ENCODE measurements around the gene TTC28.
"Not testable (repeated sequence)": the region's sequence is repeated elsewhere in the genome, so short reads cannot be mapped to it uniquely, and the experiment has no call there.

The TTC28 gene

DNA sequence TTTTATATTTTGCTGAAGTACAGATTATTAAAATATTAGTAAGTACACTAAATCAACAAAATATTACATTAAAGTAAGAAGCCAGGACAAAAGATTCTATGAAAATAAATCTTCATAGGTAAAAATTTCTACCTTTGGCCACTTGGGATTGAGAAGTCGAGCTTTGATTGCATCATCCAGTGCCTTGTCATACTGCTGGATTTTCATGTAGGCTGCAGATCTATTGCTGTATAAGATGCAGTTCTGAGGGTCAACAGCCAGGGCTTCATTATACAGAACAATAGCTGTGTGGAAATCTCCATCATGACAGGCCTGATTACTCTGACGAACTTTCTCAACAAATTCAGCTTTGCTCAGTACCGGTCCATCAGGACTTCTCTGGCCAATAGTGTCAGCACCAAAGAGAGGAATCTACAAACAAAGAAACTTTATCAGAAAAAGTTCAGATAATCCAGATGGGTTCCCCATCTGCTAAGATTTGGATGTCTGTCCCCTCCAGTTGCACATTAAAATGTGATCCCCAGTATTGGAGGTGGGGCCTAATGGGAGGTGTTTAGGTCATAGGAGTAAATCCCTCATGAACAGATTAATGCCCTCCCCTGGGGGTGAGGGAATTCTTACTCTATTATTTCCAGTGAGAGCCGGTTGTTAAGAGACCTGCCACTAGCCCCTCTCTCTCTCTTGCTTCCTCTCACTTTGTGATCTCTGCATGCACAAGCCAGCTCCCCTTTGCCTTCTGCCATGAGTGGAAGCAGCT, 50.0 kb downstream of the TTC28 start:
- ChIA-PET POLR2A (no interaction called here), CTCF (interaction anchor here (1.0 to 1.8 kb wide), 2 partner anchors 16 to 199 kb away, joined by 4 read pairs; no protein-coding TSS in a partner anchor)
- TF ChIP-seq, protein P1, sequence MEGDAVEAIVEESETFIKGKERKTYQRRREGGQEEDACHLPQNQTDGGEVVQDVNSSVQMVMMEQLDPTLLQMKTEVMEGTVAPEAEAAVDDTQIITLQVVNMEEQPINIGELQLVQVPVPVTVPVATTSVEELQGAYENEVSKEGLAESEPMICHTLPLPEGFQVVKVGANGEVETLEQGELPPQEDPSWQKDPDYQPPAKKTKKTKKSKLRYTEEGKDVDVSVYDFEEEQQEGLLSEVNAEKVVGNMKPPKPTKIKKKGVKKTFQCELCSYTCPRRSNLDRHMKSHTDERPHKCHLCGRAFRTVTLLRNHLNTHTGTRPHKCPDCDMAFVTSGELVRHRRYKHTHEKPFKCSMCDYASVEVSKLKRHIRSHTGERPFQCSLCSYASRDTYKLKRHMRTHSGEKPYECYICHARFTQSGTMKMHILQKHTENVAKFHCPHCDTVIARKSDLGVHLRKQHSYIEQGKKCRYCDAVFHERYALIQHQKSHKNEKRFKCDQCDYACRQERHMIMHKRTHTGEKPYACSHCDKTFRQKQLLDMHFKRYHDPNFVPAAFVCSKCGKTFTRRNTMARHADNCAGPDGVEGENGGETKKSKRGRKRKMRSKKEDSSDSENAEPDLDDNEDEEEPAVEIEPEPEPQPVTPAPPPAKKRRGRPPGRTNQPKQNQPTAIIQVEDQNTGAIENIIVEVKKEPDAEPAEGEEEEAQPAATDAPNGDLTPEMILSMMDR (IDR thresholded peaks at IDR 0.05; ENCODE audit: insufficient read depth, low read length, missing control alignments): no peak
- no peak overlapping the region for H3K4me3 ChIP-seq (ENCODE audit: low read depth, low read length)
- DNase-seq (ENCODE audit: low read depth, low spot score): no peak

DNA sequence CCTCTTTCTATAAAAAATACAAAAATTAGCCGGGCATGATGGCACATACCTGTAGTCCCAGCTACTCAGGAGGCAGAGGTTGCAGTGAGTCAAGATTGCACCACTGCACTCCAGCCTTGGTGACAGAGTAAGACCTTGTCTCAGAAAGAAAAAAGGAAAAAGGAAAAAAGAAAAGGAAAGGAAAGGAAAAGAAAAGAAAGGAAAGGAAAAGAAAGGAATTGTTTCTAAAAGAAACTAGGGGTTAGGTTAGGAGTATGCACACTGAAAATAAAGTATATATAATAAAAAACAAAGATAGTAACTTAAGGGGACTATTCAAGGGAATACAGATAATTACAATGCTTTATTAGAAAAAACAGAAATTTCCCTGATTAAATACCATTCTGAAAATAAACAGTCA, 50.9 kb downstream of the TTC28 start:
- POLR2A ChIA-PET: no interaction called here

DNA sequence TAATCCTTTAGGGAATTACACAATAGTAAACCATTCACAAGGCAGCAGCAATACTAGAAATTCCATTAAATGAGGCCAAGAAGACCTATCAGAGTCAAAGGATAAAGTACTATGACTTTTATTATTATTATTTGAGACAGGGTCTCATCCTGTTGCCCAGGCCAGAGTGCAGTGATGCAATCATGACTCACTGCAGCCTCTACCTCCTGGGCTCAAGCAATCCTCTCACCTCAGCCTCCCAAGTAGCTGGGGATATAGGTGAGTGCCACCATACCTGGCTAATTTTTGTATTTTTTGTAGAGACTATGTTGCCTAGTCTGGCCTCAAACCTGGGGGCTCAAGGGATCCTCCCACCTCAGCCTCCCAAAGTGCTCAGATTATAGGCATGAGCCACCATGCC, 51.8 kb downstream of the TTC28 start:
- H3K4me3 ChIP-seq (ENCODE audit: low read depth, low read length): no peak overlapping the region
- no peak for DNase-seq (ENCODE audit: low read depth, low spot score)
- ChIA-PET POLR2A (no interaction called here), CTCF (no interaction called here)
- TF ChIP-seq, protein P1 (IDR thresholded peaks at IDR 0.05; ENCODE audit: insufficient read depth, low read length, missing control alignments): no peak

More for the DNA sequence above, 50.9 kb downstream of the TTC28 start:
- no peak for DNase-seq (ENCODE audit: low read depth, low spot score)
- no peak overlapping the region for H3K4me3 ChIP-seq (ENCODE audit: low read depth, low read length)
- CTCF ChIA-PET: interaction anchor here (1.0 to 1.8 kb wide), 2 partner anchors 16 to 200 kb away, joined by 4 read pairs; no protein-coding TSS in a partner anchor
- TF ChIP-seq, protein P1 (IDR thresholded peaks at IDR 0.05; ENCODE audit: insufficient read depth, low read length, missing control alignments): no peak

DNA sequence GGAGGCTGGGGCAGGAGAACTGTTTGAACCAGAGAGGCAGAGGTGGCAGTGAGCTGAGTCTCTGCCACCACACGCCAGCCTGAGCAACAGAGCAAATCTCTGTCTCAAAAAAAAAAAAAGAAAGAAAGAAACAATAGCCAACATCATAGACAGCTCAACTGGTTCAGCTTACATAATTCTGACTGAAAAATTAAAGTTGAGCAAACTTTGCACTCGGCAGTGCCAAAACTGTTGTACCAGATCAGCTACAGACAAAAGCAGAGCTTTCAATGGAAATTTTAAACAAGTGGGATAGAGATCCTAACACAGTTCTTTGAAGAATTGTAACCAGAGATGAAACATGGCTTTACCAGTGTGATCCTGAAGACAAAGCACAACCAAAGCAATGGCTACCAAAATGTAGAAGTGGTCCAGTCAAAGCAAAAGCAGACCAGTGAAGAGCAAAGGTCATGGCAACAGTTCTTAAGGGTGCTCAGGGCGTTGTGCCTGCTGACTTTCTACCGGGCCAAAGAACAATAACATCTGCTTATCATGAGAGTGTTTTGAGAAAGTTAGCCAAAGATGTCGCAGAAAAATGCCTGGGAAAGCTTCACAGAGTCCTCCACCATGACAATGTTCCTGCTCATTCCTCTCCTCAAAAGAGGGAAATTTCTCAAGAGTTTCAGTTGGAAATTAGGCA, 59.3 kb downstream of the TTC28 start:
- POLR2A ChIA-PET: no interaction called here
- CTCF ChIA-PET: interaction anchor here (1.6 kb wide), 2 partner anchors 13 to 601 kb away, joined by 5 read pairs; no protein-coding TSS in a partner anchor
- TF ChIP-seq, protein P1 (IDR thresholded peaks at IDR 0.05; ENCODE audit: insufficient read depth, low read length, missing control alignments): no peak

DNA sequence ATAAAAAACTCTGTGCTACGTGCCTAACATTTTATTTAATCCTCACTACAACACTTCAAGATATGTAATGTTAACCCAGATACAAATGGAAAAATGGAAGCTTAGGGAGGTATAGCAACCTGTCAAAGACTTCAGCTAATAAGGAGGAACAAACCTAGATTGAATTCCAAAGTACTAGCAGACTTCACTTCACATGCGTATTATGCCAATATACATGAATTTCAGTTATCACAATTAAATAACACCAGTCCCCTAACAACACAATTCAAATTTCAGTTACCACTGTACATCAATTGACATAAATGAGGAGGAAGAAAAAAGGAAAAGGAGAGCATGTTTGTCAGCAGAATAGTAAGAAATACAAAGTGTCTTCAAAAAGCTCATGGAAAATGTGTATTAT, 60.4 kb downstream of the TTC28 start:
- TF ChIP-seq, protein P1 (IDR thresholded peaks at IDR 0.05; ENCODE audit: insufficient read depth, low read length, missing control alignments): no peak
- POLR2A ChIA-PET: no interaction called here
- CTCF ChIA-PET: interaction anchor here (0.9 to 2.4 kb wide), 5 partner anchors 14 to 1196 kb away, joined by 3 to 9 read pairs (median 5); no protein-coding TSS in a partner anchor
- no peak overlapping the region for H3K4me3 ChIP-seq (ENCODE audit: low read depth, low read length)
- DNase-seq (ENCODE audit: low read depth, low spot score): no peak

More for the DNA sequence above, 59.3 kb downstream of the TTC28 start:
- DNase-seq (ENCODE audit: low read depth, low spot score): no peak
- no peak overlapping the region for H3K4me3 ChIP-seq (ENCODE audit: low read depth, low read length)

DNA sequence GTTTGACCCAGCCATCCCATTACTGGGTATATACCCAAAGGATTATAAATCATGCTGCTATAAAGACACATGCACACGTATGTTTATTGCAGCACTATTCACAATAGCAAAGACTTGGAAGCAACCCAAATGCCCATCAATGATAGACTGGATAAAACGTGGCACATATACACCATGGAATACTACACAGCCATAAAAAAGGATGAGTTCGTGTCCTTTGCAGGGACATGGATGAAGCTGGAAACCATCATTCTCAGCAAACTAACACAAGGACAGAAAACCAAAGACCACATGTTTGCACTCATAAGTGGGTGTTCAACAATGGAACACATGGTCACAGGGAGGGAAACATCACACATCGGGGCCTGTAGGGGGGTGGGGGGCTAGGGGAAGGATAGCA, 64.2 kb downstream of the TTC28 start:
- POLR2A ChIA-PET; CTCF ChIA-PET; H3K4me3 ChIP-seq (ENCODE audit: low read depth, low read length); DNase-seq (ENCODE audit: low read depth, low spot score): not testable (repeated sequence)

All from AG04449 (cell line).